GM12874 (cell line): Measurements from ENCODE around the gene MRPL21.

Source experiments
- CTCF ChIP-seq: IDR thresholded peaks from 2 replicates; pipeline ENCODE4 v1.5.1; 2011; ENCODE audit warnings: low read depth, mild to moderate bottlenecking, control low read depth, low read length, moderate library complexity; ENCODE audit not compliant: insufficient read depth

Gene MRPL21

DNA sequence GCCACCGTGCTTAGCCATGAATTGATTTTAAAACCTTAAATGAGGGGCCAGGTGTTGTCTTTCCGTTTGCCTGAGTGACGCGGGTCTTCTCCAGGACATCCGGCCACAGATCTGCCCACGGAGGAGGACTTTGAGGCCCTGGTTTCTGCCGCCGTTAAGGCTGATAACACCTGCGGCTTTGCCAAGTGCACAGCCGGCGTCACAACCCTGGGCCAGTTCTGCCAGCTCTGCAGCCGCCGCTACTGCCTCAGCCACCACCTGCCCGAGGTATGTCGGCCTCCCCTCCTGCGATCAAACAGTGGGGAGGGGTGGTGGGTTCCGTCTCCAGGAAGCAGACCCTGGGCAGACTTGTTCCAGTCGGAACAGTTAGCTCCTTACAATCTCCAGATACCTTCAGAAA lies 34.5 kb upstream of the MRPL21 start:
- TF ChIP-seq CTCF, result no peak

GRCh38 chr11:68936676-68937620 lies 33.3 kb upstream of the MRPL21 start:
- TF ChIP-seq CTCF, result no peak

- no peak for TF ChIP-seq CTCF
Observed at GRCh38 chr11:68936358-68936636, 32.7 kb upstream of the MRPL21 start.

DNA sequence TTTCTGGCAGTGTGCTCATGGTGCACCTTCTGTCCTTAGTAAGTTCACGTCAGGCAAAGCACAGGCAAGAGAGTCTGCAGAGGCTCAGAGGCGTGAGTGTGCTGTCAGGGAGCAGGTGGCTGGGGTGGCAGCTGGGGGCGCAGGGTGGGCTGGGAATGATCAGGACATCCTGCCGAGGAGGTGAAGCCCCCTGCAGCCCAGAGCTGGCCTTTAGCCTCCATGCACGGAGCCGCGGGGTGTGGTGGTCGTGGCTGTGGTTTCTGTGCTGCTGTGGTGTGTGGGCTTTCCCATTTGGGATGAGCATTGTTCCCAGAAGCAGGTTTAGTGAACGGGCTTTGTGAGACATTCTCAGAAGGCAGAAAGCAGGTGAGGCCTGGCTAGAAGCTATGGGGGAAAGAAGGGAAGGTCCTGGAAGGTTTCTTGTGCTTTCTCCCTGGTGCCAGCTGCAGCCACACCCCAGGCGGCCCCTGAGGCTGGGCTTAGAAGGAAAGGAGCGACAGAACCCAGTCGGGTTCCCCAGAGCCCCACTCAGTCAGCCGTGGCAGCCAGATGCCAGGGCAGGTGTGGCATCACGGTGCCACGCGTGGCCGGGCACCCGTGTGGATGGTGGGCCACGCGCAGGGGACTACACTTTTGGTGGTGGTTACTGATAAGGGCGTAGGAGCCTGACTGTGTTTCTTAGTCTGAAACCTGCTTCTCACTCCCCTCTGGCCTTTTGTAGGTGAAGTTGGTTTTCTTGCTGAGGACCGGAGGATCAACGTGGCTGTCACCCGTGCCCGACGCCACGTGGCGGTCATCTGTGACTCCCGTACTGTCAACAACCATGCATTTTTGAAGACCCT lies 32.1 kb upstream of the MRPL21 start:
- no peak for TF ChIP-seq CTCF

DNA sequence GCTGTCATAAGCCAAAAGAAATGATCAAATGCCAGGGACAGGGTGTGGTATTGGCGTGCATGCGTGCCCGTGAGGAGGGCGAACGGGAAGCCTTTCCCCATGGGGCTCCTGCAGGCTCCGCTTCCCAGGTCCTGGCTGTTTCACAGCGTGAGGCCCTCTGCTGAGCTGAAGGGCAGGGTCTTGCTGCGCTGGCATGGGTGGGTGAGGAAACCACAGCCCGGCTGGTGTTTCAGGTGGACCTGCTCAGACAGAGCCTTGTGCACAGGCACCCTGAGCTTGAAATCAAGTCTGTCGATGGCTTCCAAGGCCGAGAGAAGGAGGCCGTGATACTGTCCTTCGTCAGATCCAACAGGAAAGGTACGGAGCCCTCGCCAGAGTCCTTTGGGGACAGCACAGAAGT lies 31.4 kb upstream of the MRPL21 start:
- TF ChIP-seq CTCF, result no peak

- TF ChIP-seq CTCF, result no peak
Observed at GRCh38 chr11:68934666-68935065, 31.0 kb upstream of the MRPL21 start.

DNA sequence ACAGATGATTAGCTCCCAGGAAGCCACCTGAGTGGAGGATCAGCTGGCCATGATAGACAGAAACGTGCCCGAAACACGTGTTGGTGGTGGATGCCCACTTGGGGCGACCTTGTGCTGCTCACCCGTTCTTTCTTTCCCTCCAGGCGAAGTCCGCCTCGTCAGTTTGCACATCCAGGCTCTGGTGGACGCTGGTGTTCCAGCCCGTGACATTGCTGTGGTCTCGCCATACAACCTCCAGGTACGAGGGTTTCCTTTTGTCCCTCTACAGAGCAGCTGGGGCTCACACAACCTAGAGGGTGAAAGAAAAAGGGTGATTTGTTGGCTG lies 30.7 kb upstream of the MRPL21 start:
- TF ChIP-seq CTCF, result no peak
